ENCODE measurements around the gene FGF5.

GRCh38 chr4:80249144-80249543 lies 17.3 kb upstream of the FGF5 start:
- TF ChIP-seq POLR2A (IDR thresholded peaks at IDR 0.05) (no peak), CTCF (IDR thresholded peaks at IDR 0.05) (no peak)

All from body of pancreas (tissue), 4 donors.